ENCODE measurements around the gene CLRN1.

GRCh38 chr3:150897592-150897991 is 74.9 kb downstream of the CLRN1 start:
- TF ChIP-seq EZH2 (IDR thresholded peaks at IDR 0.05; ENCODE audit: low read length, missing control alignments) (no peak), CTCF (conservative IDR thresholded peaks at IDR 0.05 in 1 of 2, IDR thresholded peaks at IDR 0.05 in 1 of 2; ENCODE audit: low read depth in 1 of 2, low read length in 2 of 2) (no peak)

Data from fibroblast of lung (primary cell).